Upper lobe of right lung (tissue), 1 donor: ENCODE measurements around the gene TSNAX. TPM values are rescaled to one million over a fixed set of nuclear protein-coding genes. Genes with fewer than 3 reads are reported as not detected.
A peak's percentile ranks its signal among the peaks of the same experiment; 100 is the strongest.

ENCODE experiments used
- ATAC-seq: fragments of 200-7000 bp; cut with Tn5 transposase; one replicate; pipeline ENCODE4 v1.9.1; 2020; ENCODE audit warnings: mild to moderate bottlenecking, moderate library complexity
- DNase-seq: peaks from one replicate; pipeline ENCODE4 v3.0.0-alpha.2; 2020
- H3K27ac ChIP-seq: fragments of 200-600 bp; one replicate; pipeline ENCODE4 v1.8.0; 2022
- H3K27me3 ChIP-seq: fragments of 200-600 bp; one replicate; pipeline ENCODE4 v1.8.0; 2022; ENCODE audit warnings: mild to moderate bottlenecking
- H3K36me3 ChIP-seq: fragments of 200-600 bp; one replicate; pipeline ENCODE4 v1.8.0; 2022
- H3K4me1 ChIP-seq: fragments of 200-600 bp; one replicate; pipeline ENCODE4 v1.8.0; 2022
- H3K4me3 ChIP-seq: fragments of 200-600 bp; one replicate; pipeline ENCODE4 v1.8.0; 2022; ENCODE audit warnings: mild to moderate bottlenecking
- H3K9me3 ChIP-seq: fragments of 200-600 bp; one replicate; pipeline ENCODE4 v1.8.0; 2022
- CTCF ChIP-seq: fragments of 200-600 bp; IDR thresholded peaks from one replicate; pipeline ENCODE4 v1.8.0; 2022; ENCODE audit warnings: antibody characterized with exemption
- intact Hi-C: fragments of 100-400 bp; cut with DNase I; formaldehyde crosslinking; loops from one replicate; pipeline ENCODE4 v1.11.0; 2022
- total RNA-seq: library from RNA; stranded (reverse); fragmentation: NEBNext Ultra II Directional; extraction: Animal tissue kit (Norgen Biotek cat#: 25700); gene quantifications from one replicate; pipeline ENCODE4 v1.2.1, GENCODE V29; 2021
- donor health status: DM: no; HTN: yes; CAD: no; lungs with severe emphysema.

Gene TSNAX
- total RNA-seq, 1 donor from 2014 or later: 36.0 TPM

- Histone ChIP-seq H3K4me1 (peaks cover 3% of the 10 kb centered on the region), H3K27me3 (no peaks in the 10 kb centered on the region), H3K4me3 (no peak overlapping the region), H3K9me3 (no peaks in the 10 kb centered on the region), H3K36me3 (no peaks in the 10 kb centered on the region), H3K27ac (no peak overlapping the region)
- DNase-seq (no peak), ATAC-seq (no peak)
- intact Hi-C loops: no loop called here
- no peak for TF ChIP-seq CTCF
Measured at GRCh38 chr1:231512147-231512698, 16.2 kb upstream of the TSNAX start.

- Histone ChIP-seq H3K27ac (no peak overlapping the region), H3K4me3 (no peak overlapping the region), H3K27me3 (no peaks in the 10 kb centered on the region), H3K4me1 (peaks cover 3% of the 10 kb centered on the region), H3K36me3 (no peaks in the 10 kb centered on the region), H3K9me3 (no peaks in the 10 kb centered on the region)
- TF ChIP-seq CTCF: no peak
- peak; percentile 74 for ATAC-seq
- intact Hi-C loops: no loop called here
- no peak for DNase-seq
Measured at GRCh38 chr1:231515748-231516147, 12.7 kb upstream of the TSNAX start.

GRCh38 chr1:231517076-231517475 lies 11.4 kb upstream of the TSNAX start:
- H3K9me3 ChIP-seq: no peaks in the 10 kb centered on the region
- no peak overlapping the region for H3K27ac ChIP-seq
- intact Hi-C loops: no loop called here
- ATAC-seq (no peak), DNase-seq (no peak)
- no peak for TF ChIP-seq CTCF
- H3K27me3 ChIP-seq: no peaks in the 10 kb centered on the region
- H3K4me3 ChIP-seq: no peak overlapping the region
- H3K4me1 ChIP-seq: peaks cover 3% of the 10 kb centered on the region
- H3K36me3 ChIP-seq: no peaks in the 10 kb centered on the region

- ATAC-seq (no peak), DNase-seq (no peak)
- H3K4me3 ChIP-seq: no peak overlapping the region
- TF ChIP-seq CTCF: no peak
- no peaks in the 10 kb centered on the region for H3K27me3 ChIP-seq
- no peak overlapping the region for H3K27ac ChIP-seq
- intact Hi-C loops: no loop called here
- H3K4me1 ChIP-seq: peaks cover 3% of the 10 kb centered on the region
- H3K36me3 ChIP-seq: no peaks in the 10 kb centered on the region
- H3K9me3 ChIP-seq: no peaks in the 10 kb centered on the region
Measured at GRCh38 chr1:231518485-231519034, 9.9 kb upstream of the TSNAX start.

- Histone ChIP-seq H3K27me3 (no peaks in the 10 kb centered on the region), H3K4me3 (no peak overlapping the region), H3K9me3 (no peaks in the 10 kb centered on the region), H3K36me3 (no peaks in the 10 kb centered on the region), H3K27ac (no peak overlapping the region), H3K4me1 (peaks cover 3% of the 10 kb centered on the region)
- ATAC-seq (no peak), DNase-seq (no peak)
- TF ChIP-seq CTCF: no peak
- intact Hi-C loops: no loop called here
Measured at GRCh38 chr1:231519166-231519565, 9.3 kb upstream of the TSNAX start.

GRCh38 chr1:231522038-231522437 lies 6.4 kb upstream of the TSNAX start:
- H3K36me3 ChIP-seq: no peaks in the 10 kb centered on the region
- no peaks in the 10 kb centered on the region for H3K27me3 ChIP-seq
- DNase-seq (no peak), ATAC-seq (no peak)
- no peak overlapping the region for H3K4me3 ChIP-seq
- H3K4me1 ChIP-seq: no peaks in the 10 kb centered on the region
- no peak for TF ChIP-seq CTCF
- no peak overlapping the region for H3K27ac ChIP-seq
- intact Hi-C loops: no loop called here
- no peaks in the 10 kb centered on the region for H3K9me3 ChIP-seq
